ENCODE measurements around the gene CNOT1. TPM values are rescaled to one million over a fixed set of nuclear protein-coding genes. Genes with fewer than 3 reads are reported as not detected.
"Not testable (repeated sequence)": the region's sequence is repeated elsewhere in the genome, so short reads cannot be mapped to it uniquely, and the experiment has no call there.

Gene CNOT1
- total RNA-seq, 1 experiment from 2014 or later: 299 TPM

DNA sequence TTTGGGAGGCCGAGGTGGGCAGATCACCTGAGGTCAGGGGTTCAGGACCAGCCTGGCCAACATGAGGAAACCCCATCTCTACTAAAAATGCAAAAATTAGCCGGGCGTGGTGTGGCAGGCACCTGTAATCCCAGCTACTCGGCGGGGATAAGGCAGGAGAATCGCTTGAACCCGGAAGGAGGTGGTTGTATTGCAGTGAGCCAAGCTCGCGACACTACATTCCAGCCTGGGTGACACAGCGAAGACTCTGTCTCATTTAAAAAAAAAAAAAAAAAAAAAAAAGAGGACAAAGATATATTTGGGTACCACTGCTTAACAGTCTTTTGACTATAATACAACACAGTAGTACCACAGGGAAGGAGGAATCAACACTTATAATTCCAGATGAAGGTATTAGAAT is 9.2 kb downstream of the CNOT1 start:
- TF ChIP-seq, protein P1, sequence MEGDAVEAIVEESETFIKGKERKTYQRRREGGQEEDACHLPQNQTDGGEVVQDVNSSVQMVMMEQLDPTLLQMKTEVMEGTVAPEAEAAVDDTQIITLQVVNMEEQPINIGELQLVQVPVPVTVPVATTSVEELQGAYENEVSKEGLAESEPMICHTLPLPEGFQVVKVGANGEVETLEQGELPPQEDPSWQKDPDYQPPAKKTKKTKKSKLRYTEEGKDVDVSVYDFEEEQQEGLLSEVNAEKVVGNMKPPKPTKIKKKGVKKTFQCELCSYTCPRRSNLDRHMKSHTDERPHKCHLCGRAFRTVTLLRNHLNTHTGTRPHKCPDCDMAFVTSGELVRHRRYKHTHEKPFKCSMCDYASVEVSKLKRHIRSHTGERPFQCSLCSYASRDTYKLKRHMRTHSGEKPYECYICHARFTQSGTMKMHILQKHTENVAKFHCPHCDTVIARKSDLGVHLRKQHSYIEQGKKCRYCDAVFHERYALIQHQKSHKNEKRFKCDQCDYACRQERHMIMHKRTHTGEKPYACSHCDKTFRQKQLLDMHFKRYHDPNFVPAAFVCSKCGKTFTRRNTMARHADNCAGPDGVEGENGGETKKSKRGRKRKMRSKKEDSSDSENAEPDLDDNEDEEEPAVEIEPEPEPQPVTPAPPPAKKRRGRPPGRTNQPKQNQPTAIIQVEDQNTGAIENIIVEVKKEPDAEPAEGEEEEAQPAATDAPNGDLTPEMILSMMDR (IDR thresholded peaks at IDR 0.05; ENCODE audit: unreplicated experiment): no peak
- H3K27me3 Mint-ChIP-seq (ENCODE audit: unreplicated experiment): no peaks in the 10 kb centered on the region
- H3K4me3 Mint-ChIP-seq (ENCODE audit: low read depth, unreplicated experiment): no peak overlapping the region
- CTCF ChIA-PET: no interaction called here
- H3K4me1 Mint-ChIP-seq (ENCODE audit: low read depth, unreplicated experiment): peaks cover 8% of the 10 kb centered on the region
- no peak overlapping the region for H3K27ac Mint-ChIP-seq (ENCODE audit: unreplicated experiment)
- intact Hi-C loops (cut with micrococcal nuclease; ENCODE audit: unreplicated experiment): no loop called here
- no peaks in the 10 kb centered on the region for H3K9me3 Mint-ChIP-seq (ENCODE audit: low read depth, unreplicated experiment)
- peaks cover 64% of the 10 kb centered on the region for H3K36me3 Mint-ChIP-seq (ENCODE audit: insufficient read depth, unreplicated experiment)
- no peak for DNase-seq
- no TSS peak for BruUV-seq (replicated peaks)

DNA sequence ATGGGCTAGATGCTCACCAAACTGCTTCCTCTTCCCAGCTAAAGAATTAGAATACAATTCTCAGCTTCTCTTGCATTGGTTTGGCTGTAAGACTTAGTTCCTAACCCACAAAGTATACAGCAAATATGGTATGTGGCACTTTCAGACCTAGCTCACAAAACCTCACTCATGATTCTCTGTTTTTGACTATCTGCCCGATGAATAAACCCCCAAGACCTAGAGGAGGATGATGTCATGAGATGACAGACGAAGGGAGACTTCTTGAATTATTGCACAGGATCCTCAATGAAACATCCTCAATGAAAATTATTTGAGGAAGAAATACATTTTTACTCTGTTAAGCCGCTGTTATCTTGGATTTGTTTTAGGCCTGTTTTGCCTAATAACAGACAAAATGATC is 14.3 kb downstream of the CNOT1 start:
- CTCF ChIA-PET: no interaction called here
- peaks cover 18% of the 10 kb centered on the region for H3K36me3 Mint-ChIP-seq (ENCODE audit: insufficient read depth, unreplicated experiment)

DNA sequence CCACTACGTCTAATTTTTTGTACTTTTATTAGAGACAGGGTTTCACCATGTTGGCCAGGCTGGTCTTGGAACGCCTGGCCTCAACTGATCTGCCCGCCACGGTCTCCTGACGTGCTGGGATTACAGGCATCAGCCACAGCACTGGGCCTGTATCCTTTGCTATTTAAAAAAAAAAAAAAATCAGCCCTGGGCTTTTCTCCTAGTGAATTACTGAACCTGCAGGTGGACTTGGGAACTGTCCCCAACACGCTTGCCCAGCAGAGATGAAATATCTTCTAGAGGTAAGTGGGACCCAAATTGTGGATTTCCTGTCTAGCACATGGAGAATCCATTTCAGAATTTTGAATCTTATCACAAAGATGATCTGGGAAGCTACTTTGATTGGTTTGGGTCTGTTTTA is 14.8 kb downstream of the CNOT1 start:
- TF ChIP-seq, protein P1 (IDR thresholded peaks at IDR 0.05; ENCODE audit: unreplicated experiment): no peak
- no peak overlapping the region for H3K27ac Mint-ChIP-seq (ENCODE audit: unreplicated experiment)
- CTCF ChIA-PET: no interaction called here
- no peak for DNase-seq
- no TSS peak for BruUV-seq (replicated peaks)
- H3K27me3 Mint-ChIP-seq (ENCODE audit: unreplicated experiment): no peaks in the 10 kb centered on the region
- intact Hi-C loops (cut with micrococcal nuclease; ENCODE audit: unreplicated experiment): no loop called here
- peaks cover 14% of the 10 kb centered on the region for H3K36me3 Mint-ChIP-seq (ENCODE audit: insufficient read depth, unreplicated experiment)
- H3K4me1 Mint-ChIP-seq (ENCODE audit: low read depth, unreplicated experiment): peaks cover 2% of the 10 kb centered on the region
- no peaks in the 10 kb centered on the region for H3K9me3 Mint-ChIP-seq (ENCODE audit: low read depth, unreplicated experiment)
- no peak overlapping the region for H3K4me3 Mint-ChIP-seq (ENCODE audit: low read depth, unreplicated experiment)

More for the DNA sequence above, 14.3 kb downstream of the CNOT1 start:
- Mint-ChIP-seq H3K9me3 (ENCODE audit: low read depth, unreplicated experiment) (no peaks in the 10 kb centered on the region), H3K4me1 (ENCODE audit: low read depth, unreplicated experiment) (peaks cover 6% of the 10 kb centered on the region), H3K27me3 (ENCODE audit: unreplicated experiment) (no peaks in the 10 kb centered on the region), H3K4me3 (ENCODE audit: low read depth, unreplicated experiment) (no peak overlapping the region), H3K27ac (ENCODE audit: unreplicated experiment) (no peak overlapping the region)
- TF ChIP-seq, protein P1 (IDR thresholded peaks at IDR 0.05; ENCODE audit: unreplicated experiment): no peak
- intact Hi-C loops (cut with micrococcal nuclease; ENCODE audit: unreplicated experiment): no loop called here
- no peak for DNase-seq
- no TSS peak for BruUV-seq (replicated peaks)

DNA sequence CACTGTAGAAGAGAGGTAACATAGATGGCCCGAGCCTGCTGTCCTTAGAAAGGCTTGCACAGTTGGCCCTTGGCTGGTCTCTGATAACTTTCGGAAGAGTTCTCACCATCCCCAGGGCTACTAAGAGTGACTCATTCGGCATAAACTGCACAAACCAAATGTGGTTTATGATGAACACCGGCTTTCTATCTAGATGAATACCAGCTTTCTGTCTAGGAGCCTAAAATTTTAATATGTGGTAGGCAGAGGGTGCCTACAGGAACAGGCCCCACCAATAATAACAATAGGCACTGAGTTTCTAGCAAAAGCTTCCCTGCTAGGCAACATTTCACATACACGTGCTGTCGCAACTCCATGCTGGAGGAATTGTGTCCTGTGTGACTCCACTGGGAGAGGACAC is 15.4 kb downstream of the CNOT1 start:
- intact Hi-C loops (cut with micrococcal nuclease; ENCODE audit: unreplicated experiment): no loop called here
- CTCF ChIA-PET: no interaction called here
- Mint-ChIP-seq H3K36me3 (ENCODE audit: insufficient read depth, unreplicated experiment) (peaks cover 9% of the 10 kb centered on the region), H3K4me3 (ENCODE audit: low read depth, unreplicated experiment) (no peak overlapping the region), H3K27me3 (ENCODE audit: unreplicated experiment) (no peaks in the 10 kb centered on the region), H3K9me3 (ENCODE audit: low read depth, unreplicated experiment) (no peaks in the 10 kb centered on the region), H3K27ac (ENCODE audit: unreplicated experiment) (no peak overlapping the region), H3K4me1 (ENCODE audit: low read depth, unreplicated experiment) (no peaks in the 10 kb centered on the region)
- DNase-seq: no peak
- TF ChIP-seq, protein P1 (IDR thresholded peaks at IDR 0.05; ENCODE audit: unreplicated experiment): no peak
- no TSS peak for BruUV-seq (replicated peaks)

DNA sequence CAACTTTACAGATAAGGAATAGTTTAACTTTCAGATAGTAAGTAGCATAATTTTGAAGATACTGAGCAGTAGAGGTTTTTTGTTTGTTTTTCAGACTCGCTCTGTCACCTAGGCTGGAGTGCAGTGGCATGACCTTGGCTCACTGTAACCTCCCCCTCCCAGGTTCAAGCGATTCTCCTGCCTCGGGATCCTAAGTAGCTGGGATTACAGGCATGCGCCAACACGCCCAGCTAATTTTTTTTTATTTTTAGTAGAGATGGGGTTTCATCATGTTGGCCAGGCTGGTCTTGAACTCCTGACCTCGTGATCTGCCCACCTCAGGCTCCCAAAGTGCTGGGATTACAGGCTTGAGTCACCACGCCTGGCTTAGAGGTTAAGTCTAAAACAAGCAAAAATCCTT is 16.7 kb downstream of the CNOT1 start:
- H3K27me3 Mint-ChIP-seq (ENCODE audit: unreplicated experiment); H3K4me3 Mint-ChIP-seq (ENCODE audit: low read depth, unreplicated experiment); DNase-seq; H3K27ac Mint-ChIP-seq (ENCODE audit: unreplicated experiment); BruUV-seq (replicated peaks); H3K4me1 Mint-ChIP-seq (ENCODE audit: low read depth, unreplicated experiment); H3K9me3 Mint-ChIP-seq (ENCODE audit: low read depth, unreplicated experiment); CTCF ChIA-PET; intact Hi-C loops (cut with micrococcal nuclease; ENCODE audit: unreplicated experiment): not testable (repeated sequence)
- peaks cover 19% of the 10 kb centered on the region for H3K36me3 Mint-ChIP-seq (ENCODE audit: insufficient read depth, unreplicated experiment)

Data from Calu3 (cell line).